ENCODE data around the gene RABGEF1. TPM values are rescaled to one million over a fixed set of nuclear protein-coding genes. Genes with fewer than 3 reads are reported as not detected.

RABGEF1 gene
- total RNA-seq, result 84.4 and 89.1 TPM in 2 replicates

GRCh38 chr7:66740302-66740979, at the start of gene RABGEF1:
RABGEF1 (plus strand) TSS chr7:66740733; CDS start chr7:66771900, 31,167 bp downstream.

Small RNAs within 50 kb of the gene (small RNA-seq; reads per million reads assigned to genes)
- not detected for gene AC027644.2

Other genes with a start within 250 kb of the RABGEF1 start
- gene KCTD7, start 111.9 kb upstream of the RABGEF1 start, total RNA-seq, result 12.4 and 14.0 TPM in 2 replicates
- gene TMEM248, start 180.5 kb downstream of the RABGEF1 start, total RNA-seq, result 110 and 122 TPM in 2 replicates

Measured in articular chondrocyte of knee joint (primary cell).